NCI-H2107 treated with DMSO at 0.1 percent for 48 hours (cell line): ENCODE results near the gene CDC42SE1.

ENCODE experiments used
- DNase-seq: peaks from one replicate; lab custom pipeline; 2025; ENCODE audit not compliant: unreplicated experiment; lab: John Stamatoyannopoulos, UW

CDC42SE1 gene

GRCh38 chr1:151054971-151055547, 4.4 kb downstream of the CDC42SE1 start:
- no peak for DNase-seq

GRCh38 chr1:151051356-151052009, 7.9 kb downstream of the CDC42SE1 start:
- DNase-seq = no peak

DNA sequence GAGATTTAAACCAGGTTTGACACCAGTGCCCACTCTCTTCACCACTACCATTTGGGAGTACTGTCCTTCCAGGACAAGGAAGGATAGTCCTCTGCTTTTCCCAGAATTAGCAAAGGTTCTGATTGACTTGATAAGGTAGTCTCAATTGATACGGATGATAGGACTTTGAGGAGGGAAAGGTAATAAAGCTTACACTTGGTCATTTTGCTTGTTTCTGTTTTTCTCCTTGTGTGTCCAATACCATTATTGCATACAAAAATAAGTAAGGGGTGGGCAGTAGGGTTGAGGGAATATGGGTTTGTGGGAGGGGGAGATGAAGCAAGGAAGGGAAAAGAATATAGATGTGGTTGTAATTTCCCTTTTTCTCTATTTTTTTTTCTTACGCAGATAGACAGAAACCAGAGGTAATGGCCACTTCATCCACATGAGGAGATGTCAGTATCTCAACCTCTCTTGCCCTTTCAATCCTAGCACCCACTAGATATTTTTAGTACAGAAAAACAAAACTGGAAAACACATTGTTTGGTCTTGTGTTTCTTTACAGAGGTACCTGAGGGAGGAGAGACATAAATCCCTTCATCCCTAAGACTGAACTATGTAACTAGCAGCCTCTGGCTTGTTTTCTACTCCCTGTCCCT, 9.3 kb downstream of the CDC42SE1 start:
- no peak for DNase-seq

- no peak for DNase-seq
Measured at GRCh38 chr1:151049458-151049857, 10.0 kb downstream of the CDC42SE1 start.

DNA sequence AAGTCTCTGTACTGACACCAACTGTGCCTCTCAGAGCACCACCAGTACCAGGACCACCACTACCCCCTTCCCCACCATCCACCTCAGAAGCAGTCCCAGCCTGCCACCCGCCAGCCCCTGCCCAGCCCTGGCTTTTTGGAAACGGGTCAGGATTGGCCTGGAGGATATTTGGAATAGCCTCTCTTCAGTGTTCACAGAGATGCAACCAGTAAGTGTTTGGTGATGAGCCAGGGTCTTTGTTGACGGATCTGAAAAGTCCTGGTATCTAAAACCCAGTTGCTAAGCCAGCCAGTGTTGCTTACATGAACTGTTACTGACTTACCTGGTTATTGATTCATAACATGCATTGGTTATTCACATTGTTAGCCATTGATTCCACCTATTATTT, 10.8 kb downstream of the CDC42SE1 start:
- no peak for DNase-seq

DNA sequence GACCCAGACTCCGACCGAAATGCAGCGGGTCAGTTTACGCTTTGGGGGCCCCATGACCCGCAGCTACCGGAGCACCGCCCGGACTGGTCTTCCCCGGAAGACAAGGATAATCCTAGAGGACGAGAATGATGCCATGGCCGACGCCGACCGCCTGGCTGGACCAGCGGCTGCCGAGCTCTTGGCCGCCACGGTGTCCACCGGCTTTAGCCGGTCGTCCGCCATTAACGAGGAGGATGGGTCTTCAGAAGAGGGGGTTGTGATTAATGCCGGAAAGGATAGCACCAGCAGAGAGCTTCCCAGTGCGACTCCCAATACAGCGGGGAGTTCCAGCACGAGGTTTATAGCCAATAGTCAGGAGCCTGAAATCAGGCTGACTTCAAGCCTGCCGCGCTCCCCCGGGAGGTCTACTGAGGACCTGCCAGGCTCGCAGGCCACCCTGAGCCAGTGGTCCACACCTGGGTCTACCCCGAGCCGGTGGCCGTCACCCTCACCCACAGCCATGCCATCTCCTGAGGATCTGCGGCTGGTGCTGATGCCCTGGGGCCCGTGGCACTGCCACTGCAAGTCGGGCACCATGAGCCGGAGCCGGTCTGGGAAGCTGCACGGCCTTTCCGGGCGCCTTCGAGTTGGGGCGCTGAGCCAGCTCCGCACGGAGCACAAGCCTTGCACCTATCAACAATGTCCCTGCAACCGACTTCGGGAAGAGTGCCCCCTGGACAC, 11.3 kb downstream of the CDC42SE1 start:
- DNase-seq = peak; percentile 61

DNA sequence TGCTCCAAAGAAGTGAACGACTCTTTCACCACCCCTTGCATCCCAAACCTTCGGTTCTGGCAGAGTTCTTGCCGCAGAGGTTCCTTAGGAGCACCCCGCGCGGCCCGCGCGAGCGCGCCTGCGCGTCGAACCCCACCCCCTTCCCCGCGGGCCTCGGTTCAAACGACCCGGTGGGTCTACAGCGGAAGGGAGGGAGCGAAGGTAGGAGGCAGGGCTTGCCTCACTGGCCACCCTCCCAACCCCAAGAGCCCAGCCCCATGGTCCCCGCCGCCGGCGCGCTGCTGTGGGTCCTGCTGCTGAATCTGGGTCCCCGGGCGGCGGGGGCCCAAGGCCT, 11.9 kb downstream of the CDC42SE1 start, which contains the start of gene C1orf56:
TSS of gene C1orf56 (plus strand) at position 161 of the 334 bp plus-strand sequence. CDS start at position 258, 97 bp downstream.
- DNase-seq = peak; percentile 34

- DNase-seq = no peak
Measured at GRCh38 chr1:151043163-151043562, 16.3 kb downstream of the CDC42SE1 start.

- no peak for DNase-seq
Measured at GRCh38 chr1:151039521-151039920, 19.9 kb downstream of the CDC42SE1 start.

- no peak for DNase-seq
Measured at GRCh38 chr1:151037032-151037431, 22.4 kb downstream of the CDC42SE1 start.

- no peak for DNase-seq
Measured at GRCh38 chr1:151036356-151036755, 23.1 kb downstream of the CDC42SE1 start, which contains the start of gene BNIPL. TSS of gene BNIPL (plus strand) at chr1:151036586. CDS start at chr1:151036726, 140 bp downstream.

GRCh38 chr1:151035167-151035566, 24.3 kb downstream of the CDC42SE1 start:
- DNase-seq = no peak

- no peak for DNase-seq
Measured at GRCh38 chr1:151032164-151032563, 27.3 kb downstream of the CDC42SE1 start.

DNA sequence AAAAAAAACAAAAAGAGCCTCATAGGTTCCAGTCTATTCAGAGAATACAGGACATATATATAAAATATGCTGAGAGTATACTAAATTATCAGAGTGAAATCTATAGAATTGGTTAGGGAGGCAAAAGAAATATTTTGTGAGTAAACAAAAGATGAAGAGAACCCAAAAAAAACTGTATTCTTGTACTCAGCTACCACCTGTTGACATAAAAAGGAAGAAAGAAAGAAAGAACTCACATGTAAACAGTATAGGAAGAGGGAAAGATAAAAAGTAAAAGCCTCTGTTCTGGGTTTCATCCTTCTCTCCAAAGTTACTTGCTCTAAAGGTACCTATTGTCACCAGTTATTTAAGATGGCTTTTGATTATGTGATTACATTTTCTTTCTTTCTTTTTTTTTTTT, 33.0 kb downstream of the CDC42SE1 start:
- DNase-seq = no peak

- peak; percentile 58 for DNase-seq
Measured at GRCh38 chr1:151024540-151025146, 34.8 kb downstream of the CDC42SE1 start.

GRCh38 chr1:151013518-151013917, 45.9 kb downstream of the CDC42SE1 start:
- peak; percentile 39 for DNase-seq

DNA sequence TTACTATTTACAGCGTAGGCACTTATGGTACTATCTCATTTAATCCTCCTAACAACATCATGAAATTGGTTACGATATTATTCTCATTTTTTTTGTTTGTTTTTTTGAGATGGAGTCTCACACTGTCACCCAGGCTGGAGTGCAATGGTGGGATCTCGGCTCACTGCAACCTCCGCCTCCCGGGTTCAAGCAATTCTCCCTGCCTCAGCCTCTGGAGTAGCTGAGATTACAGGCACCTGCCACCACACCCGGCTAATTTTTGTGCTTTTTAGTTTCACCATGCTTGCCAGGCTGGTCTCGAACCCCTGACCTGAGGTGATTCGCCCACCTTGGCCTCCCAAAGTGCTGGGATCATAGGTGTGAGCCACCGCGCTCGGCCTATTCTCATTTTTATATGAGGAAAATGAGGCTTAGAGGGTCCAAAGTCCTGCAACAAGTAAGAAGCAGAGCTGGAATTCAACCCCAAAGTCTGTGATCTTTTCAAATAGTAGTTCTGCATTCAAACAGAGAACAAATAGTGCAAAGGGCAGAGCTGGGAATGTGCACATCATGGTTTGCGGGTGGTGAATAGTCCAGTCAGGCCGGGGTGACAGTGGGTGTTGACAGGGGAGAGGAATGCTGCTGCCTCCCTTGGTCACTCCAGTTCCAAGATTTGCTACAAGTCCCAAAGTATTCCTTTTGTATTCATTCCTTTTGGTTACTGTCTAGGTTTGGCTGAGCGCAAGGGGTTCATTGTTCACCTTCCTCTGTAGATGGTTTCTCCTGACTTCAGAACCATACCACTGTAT, 46.5 kb downstream of the CDC42SE1 start:
- no peak for DNase-seq

DNA sequence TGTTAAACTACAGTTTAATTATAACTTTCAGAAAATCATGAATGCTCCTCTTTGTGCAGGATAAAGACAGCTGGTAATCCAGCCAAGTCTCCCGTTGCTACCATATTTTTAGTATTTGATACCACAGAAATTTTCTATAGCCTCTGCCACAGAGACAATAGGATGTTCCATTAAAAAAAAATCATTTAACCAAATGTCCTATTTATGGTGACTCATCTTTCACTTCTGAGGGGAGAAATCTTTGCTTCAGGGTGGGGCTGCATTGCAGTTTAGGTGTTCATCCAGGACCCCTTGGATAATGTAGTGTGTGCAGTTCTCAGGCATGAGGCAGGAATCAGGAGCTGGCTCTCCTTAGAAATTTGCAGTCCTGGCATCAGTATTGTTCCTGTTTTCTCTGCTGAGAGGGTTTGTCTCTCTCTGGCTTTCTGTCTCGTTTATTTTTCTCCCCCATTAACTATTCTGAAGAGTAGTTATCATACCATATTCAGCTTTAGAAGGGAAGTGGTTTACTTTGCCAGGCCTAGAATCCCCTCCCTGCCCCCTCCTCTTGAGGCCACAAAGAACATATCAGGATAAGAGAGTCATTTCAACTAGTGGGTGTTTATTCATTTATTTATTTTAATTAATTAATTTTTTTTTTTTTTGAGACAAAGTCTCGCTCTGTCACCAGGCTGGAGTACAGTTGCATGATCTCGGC, 48.1 kb downstream of the CDC42SE1 start:
- no peak for DNase-seq

DNA sequence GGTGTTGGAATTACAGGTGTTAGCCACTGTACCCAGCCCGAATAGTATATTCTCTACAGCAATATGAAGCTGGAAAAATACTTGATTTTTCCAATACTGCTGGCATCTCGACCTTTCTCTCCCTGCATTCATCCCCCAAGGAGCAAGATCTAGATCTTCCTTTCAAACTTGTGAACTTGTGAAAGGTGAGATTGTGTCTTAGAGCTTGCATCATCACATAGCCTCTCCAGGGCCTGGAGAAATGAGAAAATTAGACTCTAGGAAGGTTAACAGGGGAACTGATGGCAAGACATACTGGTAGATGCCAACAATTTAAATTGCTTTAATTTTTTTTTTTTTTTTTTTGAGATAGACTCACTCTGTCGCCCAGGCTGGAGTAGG, 49.1 kb downstream of the CDC42SE1 start:
- DNase-seq = no peak
